HG03439 (cell line): ENCODE results near the gene TIGD7.
"Not testable (repeated sequence)": the region's sequence is repeated elsewhere in the genome, so short reads cannot be mapped to it uniquely, and the experiment has no call there.

ENCODE experiments used
- ATAC-seq: cut with Tn5 transposase; IDR thresholded peaks from one replicate; pipeline ENCODE4 v1.9.1; 2021; ENCODE audit warnings: mild to moderate bottlenecking, moderate library complexity; ENCODE audit not compliant: unreplicated experiment

The TIGD7 gene

DNA sequence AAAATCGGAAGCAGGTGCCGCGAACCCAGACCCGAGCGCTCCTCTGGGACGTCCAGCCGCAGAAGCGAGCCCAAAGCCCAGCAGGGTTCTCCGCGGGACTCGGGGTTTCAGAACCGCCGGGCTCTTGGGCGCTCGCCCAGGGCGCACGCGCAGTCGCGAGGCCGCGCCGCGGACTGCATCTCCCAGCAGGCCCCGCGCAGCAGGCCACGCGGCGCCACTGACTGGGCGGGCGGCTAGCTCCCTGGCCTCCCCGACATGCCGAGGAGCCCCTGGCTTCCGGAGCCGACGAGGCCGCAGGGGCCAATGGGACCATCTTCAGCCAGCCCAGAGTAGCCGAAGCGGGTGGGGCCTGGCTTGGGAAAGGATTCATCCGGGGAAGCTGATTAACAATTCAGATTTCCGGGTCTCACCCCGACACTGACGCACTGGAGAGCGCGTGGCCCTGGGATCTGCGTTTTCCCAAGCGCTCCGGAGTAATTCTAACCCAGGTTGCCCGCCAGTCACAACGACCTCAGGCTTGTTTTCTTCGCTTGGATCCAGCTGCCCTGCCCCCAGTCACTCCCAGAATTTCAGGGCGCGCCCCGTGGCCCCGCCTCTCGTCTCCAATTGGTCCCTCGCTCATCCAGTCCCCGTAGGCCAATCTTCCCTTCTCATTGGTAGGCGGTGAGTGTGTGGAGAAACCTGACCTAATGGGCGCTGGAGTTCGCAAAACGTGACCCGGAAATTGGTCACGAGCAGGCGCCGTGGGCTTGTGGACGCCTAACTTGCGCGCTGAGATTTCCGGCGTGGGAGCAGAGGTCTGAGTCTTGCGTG is 22.3 kb downstream of the TIGD7 start, which contains the start of gene ZNF263:
Gene ZNF263, plus strand, starts transcription at position 762 of the 813 bp plus-strand sequence. CDS start 328 bp downstream, outside the sequence.
- peak; percentile 77 for ATAC-seq

DNA sequence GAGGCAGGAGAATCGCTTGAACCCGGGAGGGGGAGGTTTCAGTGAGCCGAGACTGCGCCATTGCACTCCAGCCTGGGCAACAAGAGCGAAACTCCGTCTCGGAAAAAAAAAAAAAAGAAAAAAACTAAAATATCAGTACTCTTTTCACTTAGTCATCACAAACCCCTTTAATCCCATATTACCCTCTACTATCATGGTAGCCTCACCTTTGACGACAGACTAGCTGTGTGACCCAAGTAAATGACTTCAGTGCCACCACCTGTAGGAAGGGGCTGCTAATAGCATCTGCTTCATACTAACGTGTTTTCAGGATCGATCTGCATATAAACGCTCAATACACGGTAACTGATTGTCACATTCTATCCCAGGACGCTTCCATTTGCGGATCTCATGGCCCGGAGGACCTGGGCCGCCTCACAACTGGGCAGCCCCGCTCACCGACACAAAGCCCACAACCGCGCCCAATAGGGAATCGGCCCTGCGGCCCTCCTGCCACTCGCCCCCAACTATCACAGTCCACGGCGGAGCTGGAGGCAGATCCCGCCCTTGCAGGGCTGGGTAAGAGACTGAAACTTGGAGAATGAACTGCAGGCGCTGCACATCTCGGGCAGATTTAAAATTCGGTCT is 23.0 kb downstream of the TIGD7 start:
- ATAC-seq, result peak; percentile 33

- no peak for ATAC-seq
Observed at GRCh38 chr16:3281222-3281820, 23.9 kb downstream of the TIGD7 start.

DNA sequence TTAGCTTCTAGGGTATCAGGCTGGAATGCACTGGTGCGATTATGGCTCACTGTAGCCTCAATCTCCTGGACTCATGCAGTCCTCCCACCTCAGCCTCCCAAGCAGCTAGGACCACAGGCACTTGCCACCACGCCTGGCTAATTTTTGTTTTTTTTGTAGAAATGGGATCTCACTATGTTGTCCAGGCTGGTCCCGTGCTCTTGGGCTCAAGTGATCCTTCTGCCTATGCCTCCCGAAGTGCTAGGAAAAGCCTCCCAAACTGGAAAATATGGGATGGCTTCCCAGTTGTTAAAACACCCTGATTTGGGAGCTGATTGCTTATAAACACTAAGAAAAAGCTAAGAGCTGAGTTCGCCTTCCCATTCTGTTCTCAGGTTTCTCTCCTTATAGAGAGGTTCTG is 28.6 kb downstream of the TIGD7 start:
- no peak for ATAC-seq

- ATAC-seq, result no peak
Observed at GRCh38 chr16:3274947-3275346, 30.3 kb downstream of the TIGD7 start.

DNA sequence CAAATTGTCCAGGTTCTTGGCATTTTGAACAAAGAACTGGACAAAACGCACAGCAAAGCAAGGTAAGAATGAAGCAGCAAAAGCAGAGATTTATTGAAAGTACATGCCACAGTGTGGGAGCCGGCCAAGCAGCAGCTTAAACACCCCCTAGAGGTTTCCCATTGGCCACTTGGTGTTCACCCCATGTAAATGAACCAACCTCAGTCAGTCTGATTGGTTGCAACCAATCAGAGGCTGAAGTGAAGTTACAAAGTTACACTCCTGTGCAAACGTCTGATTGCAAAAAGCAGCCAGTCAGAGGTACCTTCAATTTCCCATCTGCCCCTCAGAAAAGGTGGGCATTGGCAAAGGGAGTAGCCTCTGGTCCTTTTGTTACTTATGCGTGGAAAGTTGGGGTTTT is 30.7 kb downstream of the TIGD7 start:
- no peak for ATAC-seq

DNA sequence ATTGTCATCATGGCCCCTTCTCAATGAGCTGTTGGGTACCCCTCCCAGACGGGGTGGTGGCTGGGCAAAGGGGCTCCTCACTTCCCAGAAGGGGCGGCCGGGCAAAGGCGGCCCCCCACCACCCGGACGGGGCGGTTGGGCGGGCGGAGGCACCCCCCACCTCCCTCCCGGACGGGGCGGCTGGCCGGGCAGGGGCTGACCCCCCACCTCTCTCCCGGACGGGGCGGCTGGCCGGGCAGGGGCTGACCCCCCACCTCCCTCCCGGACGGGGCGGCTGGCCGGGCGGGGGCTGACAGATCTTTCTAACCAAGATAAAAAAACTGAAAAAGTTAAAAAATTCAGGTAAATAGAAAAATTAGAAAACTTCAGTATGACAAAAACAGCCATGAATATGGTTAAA is 33.9 kb downstream of the TIGD7 start:
- ATAC-seq, result not testable (repeated sequence)

DNA sequence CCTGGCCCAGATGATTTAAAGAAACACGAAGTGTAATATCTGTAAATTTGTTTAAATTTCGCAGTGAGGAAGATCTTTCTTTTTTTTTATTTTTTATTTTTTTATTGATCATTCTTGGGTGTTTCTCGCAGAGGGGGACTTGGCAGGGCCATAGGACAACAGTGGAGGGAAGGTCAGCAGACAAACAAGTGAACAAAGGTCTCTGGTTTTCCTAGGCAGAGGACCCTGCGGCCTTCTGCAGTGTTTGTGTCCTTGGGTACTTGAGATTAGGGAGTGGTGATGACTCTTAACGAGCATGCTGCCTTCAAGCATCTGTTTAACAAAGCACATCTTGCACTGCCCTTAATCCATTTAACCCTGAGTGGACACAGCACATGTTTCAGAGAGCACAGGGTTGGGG is 34.5 kb downstream of the TIGD7 start:
- ATAC-seq, result not testable (repeated sequence)

GRCh38 chr16:3268294-3268693 is 36.9 kb downstream of the TIGD7 start:
- ATAC-seq, result no peak

DNA sequence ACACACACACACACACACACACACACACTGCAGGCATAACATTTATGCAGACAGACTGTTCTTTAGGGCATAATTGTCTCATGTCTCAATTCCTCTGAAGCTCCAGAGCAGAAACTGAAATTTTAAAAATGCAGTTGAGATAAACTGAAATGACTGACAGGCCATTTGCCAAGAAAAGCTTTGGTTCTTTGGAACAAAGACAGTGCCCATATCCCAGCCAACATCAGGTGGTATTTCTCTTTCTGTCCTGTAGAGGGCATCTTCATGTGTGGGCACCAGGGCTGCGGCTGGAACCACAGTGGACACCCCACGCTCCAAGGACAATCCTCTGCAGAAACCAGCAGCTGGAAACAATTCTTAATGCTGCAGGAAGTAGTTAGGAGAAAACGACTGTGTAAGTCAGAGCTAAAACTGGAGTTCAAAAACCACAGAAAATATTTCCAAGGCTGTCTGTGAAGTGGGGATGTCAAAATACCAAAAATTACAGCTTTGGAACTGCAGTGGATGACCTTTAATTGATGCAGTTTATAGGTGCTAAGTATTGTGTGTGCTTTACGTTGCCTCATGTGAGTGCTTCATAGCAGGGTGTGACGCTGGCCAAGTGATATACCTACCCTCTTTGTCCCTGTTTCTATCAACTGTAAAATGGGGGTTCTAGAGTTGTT is 38.2 kb downstream of the TIGD7 start:
- no peak for ATAC-seq

DNA sequence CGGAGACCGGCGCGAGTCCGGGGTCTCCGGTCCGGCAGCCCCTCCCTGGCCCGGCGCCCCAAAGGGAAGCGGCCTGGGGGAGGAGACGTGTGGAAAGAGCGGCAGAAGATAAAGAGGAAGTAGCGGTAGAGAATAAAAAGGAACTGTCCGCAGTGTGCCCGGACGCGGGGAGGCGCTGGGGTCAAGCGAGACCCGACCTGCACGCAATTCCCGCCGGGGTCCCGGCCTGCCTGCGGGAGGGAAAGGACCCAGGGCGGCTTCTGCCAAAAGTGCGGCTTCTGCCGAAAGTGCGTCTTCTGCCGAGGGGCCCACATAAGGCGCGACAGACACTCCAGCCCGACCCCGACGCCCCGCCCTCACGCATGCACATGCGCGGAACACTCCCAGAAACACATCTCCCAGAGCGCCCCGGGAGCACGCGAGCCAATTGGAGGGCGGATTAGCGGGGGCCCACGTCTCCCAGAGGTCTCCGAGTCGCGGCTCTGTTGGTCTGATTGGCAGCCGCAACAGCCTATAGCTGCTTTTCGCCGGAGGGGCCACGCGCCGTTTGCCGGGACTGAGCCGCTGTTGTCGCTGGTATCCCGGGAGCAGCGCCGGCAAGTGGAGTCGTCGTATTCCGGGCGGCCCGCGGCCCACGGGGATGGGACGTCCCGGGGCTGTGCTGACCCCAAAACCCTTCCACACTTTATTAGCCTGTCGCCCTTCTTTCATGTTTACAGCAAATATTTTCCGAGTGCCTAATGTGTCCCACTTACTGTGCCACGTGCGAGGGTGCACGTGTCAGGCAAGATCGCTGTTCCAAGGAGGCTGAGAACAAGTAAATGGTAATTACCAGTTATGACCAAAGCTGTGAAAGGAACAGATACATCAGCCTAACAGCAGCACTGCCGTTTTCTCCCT is 40.8 kb downstream of the TIGD7 start:
- ATAC-seq, result peak; percentile 83

DNA sequence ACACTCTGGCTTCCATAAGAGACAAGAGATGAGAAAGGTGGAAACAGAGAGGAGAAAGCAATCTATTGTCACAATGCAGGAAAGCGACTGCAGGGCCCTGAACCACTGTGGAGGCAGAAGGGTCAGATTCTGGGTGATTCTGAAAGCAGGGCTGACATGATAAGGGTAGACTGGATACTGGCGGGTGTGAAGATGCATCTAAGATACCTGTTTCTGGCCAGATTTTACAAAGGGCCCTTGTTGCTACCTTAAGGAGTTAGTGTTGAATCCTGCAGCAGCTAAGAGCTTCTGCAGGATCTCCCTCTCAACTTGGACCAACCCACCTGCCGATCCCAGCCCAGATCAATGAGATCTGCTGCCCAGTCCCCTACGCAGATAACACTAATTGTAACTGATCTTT is 42.7 kb downstream of the TIGD7 start:
- ATAC-seq, result no peak

DNA sequence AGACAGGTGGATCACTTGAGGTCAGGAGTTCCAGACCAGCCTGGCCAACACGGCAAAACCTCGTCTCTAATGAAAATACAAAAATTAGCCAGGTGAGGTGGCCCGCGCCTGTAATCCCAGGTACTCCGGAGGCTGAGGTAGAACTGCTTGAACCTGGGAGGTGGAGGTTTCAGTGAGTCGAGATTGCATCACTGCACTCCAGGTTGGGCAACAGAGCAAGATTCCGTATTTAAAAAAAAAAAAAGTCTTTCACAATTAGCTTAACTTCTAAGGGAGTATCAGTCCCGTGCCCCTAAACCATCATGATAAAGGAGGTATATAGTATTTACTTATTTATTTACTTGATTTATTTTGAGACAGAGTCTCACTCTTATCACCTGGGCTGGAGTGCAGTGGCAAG is 45.4 kb downstream of the TIGD7 start:
- no peak for ATAC-seq

DNA sequence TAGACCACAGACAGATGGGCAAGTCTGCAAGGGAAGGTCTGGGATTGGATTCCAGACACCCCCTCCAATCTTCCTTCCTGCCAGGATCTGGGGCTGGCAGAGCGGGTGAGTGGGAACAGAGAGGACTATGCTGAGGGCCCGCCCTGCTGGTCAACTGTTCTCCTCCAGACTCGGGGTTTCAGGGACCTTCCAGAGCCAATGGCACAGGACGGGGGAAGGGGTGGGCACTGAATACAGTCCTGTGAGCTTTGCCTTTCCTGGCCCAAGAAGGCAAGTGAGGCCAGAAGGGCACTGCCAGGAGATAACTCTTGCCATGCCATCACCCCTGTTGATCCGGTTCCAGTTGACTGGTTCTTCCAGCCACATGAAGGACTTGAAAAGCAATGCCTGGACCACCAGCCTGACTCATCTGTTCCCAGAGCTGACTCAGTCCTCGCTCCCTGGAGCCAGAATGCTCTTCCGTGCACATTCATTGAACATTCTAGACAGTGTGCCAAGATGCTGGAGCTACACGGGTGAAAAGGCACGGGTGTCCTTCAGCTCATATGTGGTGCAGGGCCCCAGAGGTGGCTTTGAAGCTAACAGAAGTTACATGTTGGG is 48.3 kb downstream of the TIGD7 start:
- ATAC-seq, result no peak

- no peak for ATAC-seq
Observed at GRCh38 chr16:3256146-3256865, 48.9 kb downstream of the TIGD7 start, which contains the start of gene MEFV. Gene MEFV (minus strand): TSS chr16:3256633. CDS start chr16:3256587, 46 bp downstream.

DNA sequence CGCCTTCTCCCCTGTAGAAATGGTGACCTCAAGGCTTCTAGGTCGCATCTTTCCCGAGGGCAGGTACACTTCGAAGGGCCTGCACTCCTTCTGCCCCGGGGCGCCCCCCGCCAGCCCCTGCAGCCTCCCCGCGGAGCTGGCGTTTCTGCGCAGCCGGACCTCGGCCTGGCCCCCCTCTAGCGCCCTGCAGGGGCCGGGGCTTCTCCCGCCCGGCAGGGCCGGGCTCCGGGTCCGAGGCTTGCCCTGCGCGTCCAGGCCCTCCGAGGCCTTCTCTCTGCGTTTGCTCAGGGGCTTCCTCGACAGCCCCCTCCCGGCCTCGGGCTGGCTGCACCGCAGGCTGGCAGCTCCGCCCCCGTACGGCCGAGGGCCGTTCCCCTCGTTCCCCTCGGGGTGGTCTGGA is 50.9 kb downstream of the TIGD7 start:
- no peak for ATAC-seq

DNA sequence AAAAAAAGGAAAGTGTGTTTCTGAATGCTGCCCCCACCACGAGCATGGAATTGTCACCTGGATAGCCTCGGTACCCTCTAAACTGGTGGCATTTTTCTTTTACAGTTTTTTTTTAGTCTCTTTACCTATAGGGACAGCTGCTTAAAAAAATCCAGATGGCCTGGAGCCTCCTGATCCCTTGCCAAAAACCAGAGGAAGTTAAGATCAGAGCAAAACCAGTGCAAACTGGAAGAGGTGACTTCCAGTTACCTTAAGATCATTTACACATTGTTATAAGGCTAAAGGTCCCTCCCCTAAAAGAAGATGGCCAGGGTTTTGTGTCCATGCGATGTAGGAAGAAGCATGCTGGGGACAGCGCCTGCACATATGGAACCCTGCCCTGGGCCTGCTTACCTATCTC is 52.3 kb downstream of the TIGD7 start:
- no peak for ATAC-seq

DNA sequence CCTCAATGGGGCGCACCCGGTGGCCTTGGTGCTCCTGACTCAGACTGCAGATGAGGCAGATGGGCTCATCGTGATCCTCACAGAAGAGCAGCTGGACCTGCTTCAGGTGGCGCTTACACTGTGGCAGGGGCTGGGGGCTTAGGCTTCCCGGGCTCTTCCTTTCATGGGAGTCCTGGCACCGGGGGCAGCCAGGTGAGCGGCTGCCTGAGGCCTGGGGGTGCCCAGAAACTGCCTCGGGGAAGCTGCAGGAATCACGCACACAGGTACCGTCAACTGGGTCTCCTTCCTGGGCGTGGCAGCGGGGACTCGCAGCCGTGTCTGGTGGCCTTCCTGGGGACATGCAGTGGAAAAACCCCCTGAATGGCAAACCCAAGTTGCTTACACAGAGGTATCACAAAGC is 55.8 kb downstream of the TIGD7 start:
- no peak for ATAC-seq

DNA sequence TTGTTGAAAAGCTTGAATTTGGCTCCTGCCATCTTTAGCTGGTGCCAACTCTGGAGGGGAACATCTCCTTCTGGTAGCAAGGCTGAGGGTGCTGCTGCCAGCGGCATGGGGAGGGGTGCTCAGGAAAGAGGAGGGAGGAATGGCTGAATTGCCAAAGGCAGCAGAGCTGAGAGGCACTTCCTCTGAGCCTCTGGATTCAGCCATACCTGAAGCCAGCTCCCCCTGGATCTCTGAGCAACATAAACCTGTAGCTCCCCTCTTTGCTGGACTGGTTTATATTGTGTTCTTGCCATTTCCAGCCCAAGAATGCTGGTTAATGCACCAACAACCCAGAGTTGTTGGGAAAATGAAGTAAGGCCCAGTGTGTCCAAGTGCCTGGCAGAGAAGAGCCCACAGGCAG is 56.2 kb downstream of the TIGD7 start:
- no peak for ATAC-seq
